OCI-LY1 (cell line): Measurements from ENCODE around the gene METTL1.

Experiments used
- H2AFZ ChIP-seq: fragments of 200-600 bp; sonication (generic), shearing (Covaris generic); 2 replicates; pipeline ENCODE4 v1.6.0; 2014; ENCODE audit warnings: antibody characterized with exemption, mild to moderate bottlenecking, low read length
- H3F3A ChIP-seq: fragments of 200-600 bp; sonication (generic), shearing (Covaris generic); 2 replicates; pipeline ENCODE4 v1.6.0; 2014; ENCODE audit warnings: mild to moderate bottlenecking, antibody characterized with exemption, low read length, moderate library complexity; ENCODE audit not compliant: insufficient read depth
- H3K27ac ChIP-seq: fragments of 200-600 bp; sonication (generic); 2 replicates; pipeline ENCODE4 v1.5.1; 2014; ENCODE audit warnings: low read length, mixed run types, mild to moderate bottlenecking, low read depth; ENCODE audit not compliant: poor library complexity, severe bottlenecking
- H3K27me3 ChIP-seq: fragments of 200-600 bp; sonication (generic); 2 replicates; pipeline ENCODE4 v1.6.0; 2014; ENCODE audit warnings: antibody characterized with exemption, mild to moderate bottlenecking, low read length, moderate library complexity; ENCODE audit not compliant: insufficient read depth
- H3K36me3 ChIP-seq: fragments of 200-600 bp; sonication (generic); 2 replicates; pipeline ENCODE4 v1.6.1; 2014; ENCODE audit warnings: mild to moderate bottlenecking, antibody characterized with exemption, low read length, moderate library complexity, mixed read lengths; ENCODE audit not compliant: insufficient read depth
- H3K4me1 ChIP-seq: fragments of 200-600 bp; sonication (generic); 2 replicates; pipeline ENCODE4 v1.5.1; 2014; ENCODE audit warnings: mild to moderate bottlenecking, low read length, moderate library complexity; ENCODE audit not compliant: insufficient read depth, severe bottlenecking
- H3K4me2 ChIP-seq: fragments of 200-600 bp; sonication (generic), shearing (Covaris generic); 2 replicates; pipeline ENCODE4 v1.6.1; 2014; ENCODE audit warnings: low read length
- H3K4me3 ChIP-seq: fragments of 200-600 bp; sonication (generic); 2 replicates; pipeline ENCODE4 v1.5.1; 2014; ENCODE audit warnings: low read length, low read depth, mild to moderate bottlenecking, mixed read lengths; ENCODE audit not compliant: poor library complexity, severe bottlenecking
- H3K79me2 ChIP-seq: fragments of 200-600 bp; shearing (Covaris generic); 2 replicates; pipeline ENCODE4 v1.6.1; 2016; ENCODE audit warnings: mixed run types, low read length, mixed read lengths; ENCODE audit not compliant: insufficient read depth
- H3K9ac ChIP-seq: fragments of 200-600 bp; sonication (generic), shearing (Covaris generic); 2 replicates; pipeline ENCODE4 v1.6.1; 2014; ENCODE audit warnings: mild to moderate bottlenecking, low read length, mixed read lengths
- H3K9me2 ChIP-seq: fragments of 200-600 bp; sonication (generic), shearing (Covaris generic); 2 replicates; pipeline ENCODE4 v1.6.1; 2014; ENCODE audit warnings: low read depth, mild to moderate bottlenecking, low read length, mixed read lengths
- H3K9me3 ChIP-seq: fragments of 200-600 bp; shearing (Covaris generic); 2 replicates; pipeline ENCODE4 v1.6.1; 2014; ENCODE audit warnings: low read length, mixed read lengths
- H4K20me1 ChIP-seq: fragments of 200-600 bp; sonication (generic), shearing (Covaris generic); 2 replicates; pipeline ENCODE4 v1.6.0; 2016; ENCODE audit warnings: mild to moderate bottlenecking, low read length; ENCODE audit not compliant: insufficient read depth
- CTCF ChIP-seq: fragments of 200-600 bp; sonication (generic), shearing (Covaris generic); IDR thresholded peaks from 2 replicates; pipeline ENCODE4 v1.5.1; 2017; ENCODE audit warnings: mild to moderate bottlenecking, antibody characterized with exemption, low read length, moderate library complexity, mixed read lengths
- EZH2 ChIP-seq: fragments of 200-600 bp; sonication (generic), shearing (Covaris generic); IDR thresholded peaks from 2 replicates; pipeline ENCODE4 v1.8.0; 2017; ENCODE audit warnings: borderline replicate concordance, mixed run types, mild to moderate bottlenecking, antibody characterized with exemption, low read length, moderate library complexity, mixed read lengths

METTL1 gene

DNA sequence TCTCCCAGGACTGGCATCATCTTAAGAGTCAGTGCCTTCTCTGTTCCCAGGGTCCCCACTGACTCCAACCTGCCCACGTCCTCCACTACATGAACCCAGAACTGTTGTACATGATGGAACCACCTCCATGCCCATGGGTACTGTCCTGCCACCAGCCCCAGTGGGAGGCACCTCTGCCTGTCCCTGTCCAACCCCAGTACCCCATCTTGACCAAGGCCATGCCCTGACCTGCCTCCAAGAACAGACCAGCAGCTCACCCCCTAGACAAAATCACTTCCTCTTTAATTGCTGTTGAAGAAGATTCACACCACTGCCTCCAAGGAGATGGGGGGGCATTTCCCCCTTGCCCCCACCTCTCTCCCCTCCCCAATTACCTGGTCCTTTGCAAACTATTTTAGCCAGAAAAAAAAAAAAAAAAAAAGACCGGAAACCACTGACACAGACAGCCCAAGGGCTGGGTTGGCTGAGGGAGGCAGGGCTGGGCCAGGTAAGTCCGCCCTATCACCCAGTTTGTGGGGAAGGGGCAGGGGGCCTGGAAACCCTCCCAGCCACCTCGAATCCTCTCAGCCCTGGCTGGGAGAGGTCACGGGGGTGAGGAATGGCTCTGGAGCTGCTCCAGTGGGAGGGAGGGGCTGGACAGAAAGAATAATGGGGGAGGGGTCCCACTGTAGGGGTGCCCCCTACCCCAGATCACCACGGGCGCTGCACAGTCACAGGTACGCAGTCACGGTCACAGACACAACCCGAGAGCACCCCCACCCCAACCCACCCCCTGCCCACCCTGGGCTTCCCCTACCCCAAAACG, 46.8 kb downstream of the METTL1 start:
- Histone ChIP-seq H3K4me3 (no peak overlapping the region), H3K36me3 (peaks cover 46% of the 10 kb centered on the region), H3K9me3 (no peaks in the 10 kb centered on the region), H3K79me2 (no peaks in the 10 kb centered on the region), H4K20me1 (no peaks in the 10 kb centered on the region), H3K27ac (peak overlapping the region; percentile 51), H3K4me2 (no peak overlapping the region), H3F3A (peaks cover 3% of the 10 kb centered on the region), H3K27me3 (no peaks in the 10 kb centered on the region), H3K4me1 (peaks cover 4% of the 10 kb centered on the region), H3K9me2 (no peaks in the 10 kb centered on the region), H3K9ac (no peak overlapping the region), H2AFZ (no peak overlapping the region)
- TF ChIP-seq CTCF = no peak
- no peak for TF ChIP-seq EZH2

- Histone ChIP-seq H3K36me3 (peaks cover 49% of the 10 kb centered on the region), H3K4me3 (no peak overlapping the region), H4K20me1 (no peaks in the 10 kb centered on the region), H3K9me3 (no peaks in the 10 kb centered on the region), H3K27ac (peak overlapping the region; percentile 51), H3K9me2 (no peaks in the 10 kb centered on the region), H3K4me2 (no peak overlapping the region), H3K79me2 (no peaks in the 10 kb centered on the region), H3F3A (peaks cover 3% of the 10 kb centered on the region), H2AFZ (no peak overlapping the region), H3K27me3 (no peaks in the 10 kb centered on the region), H3K9ac (no peak overlapping the region), H3K4me1 (peaks cover 4% of the 10 kb centered on the region)
- TF ChIP-seq EZH2 (no peak), CTCF (no peak)
Measured at GRCh38 chr12:57724003-57724935, 47.6 kb downstream of the METTL1 start.

DNA sequence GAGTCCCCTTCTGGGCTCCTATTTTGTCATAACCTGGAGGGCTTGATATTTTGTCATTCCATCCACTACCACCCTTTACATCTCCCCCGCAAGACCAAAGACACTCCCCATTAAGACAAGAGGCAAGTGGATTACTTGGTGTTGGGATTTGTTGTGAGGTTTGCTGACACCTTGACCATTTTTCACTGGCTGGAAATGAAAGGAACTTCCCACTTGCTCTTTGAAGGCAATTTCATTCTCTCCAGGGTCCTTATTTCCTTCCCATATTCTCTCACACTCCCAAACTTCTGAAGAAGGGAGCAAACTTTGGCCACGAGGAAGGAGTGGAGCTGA, 48.3 kb downstream of the METTL1 start:
- no peak for TF ChIP-seq CTCF
- Histone ChIP-seq H3F3A (peaks cover 3% of the 10 kb centered on the region), H3K4me3 (no peak overlapping the region), H3K9ac (no peak overlapping the region), H2AFZ (no peak overlapping the region), H3K36me3 (peaks cover 55% of the 10 kb centered on the region), H3K9me2 (no peaks in the 10 kb centered on the region), H3K4me2 (no peak overlapping the region), H3K79me2 (no peaks in the 10 kb centered on the region), H4K20me1 (no peaks in the 10 kb centered on the region), H3K9me3 (no peaks in the 10 kb centered on the region), H3K27me3 (no peaks in the 10 kb centered on the region), H3K4me1 (peaks cover 4% of the 10 kb centered on the region), H3K27ac (no peak overlapping the region)
